Measurements from ENCODE around the gene PLA2G2C.

DNA sequence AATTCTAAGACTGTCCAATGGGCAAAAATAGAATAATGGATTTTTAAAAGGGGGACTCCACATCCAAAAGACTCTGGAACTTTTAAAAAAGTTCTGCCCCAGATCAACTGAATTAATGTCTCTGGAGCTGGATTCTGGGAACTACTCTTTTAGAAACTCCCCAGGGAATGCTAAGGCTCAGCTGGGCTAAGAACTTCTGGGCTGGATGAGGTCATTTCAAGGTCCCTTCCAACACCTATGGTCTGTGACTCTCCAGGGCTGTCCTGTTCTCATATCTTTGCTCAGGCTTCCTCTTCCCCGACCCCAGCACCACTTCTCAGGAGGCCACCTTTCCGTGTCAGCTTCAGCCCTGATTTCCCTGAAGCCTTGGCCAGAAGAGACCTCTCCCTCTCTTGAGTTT is 13.5 kb upstream of the PLA2G2C start:
- TF ChIP-seq, protein P1, sequence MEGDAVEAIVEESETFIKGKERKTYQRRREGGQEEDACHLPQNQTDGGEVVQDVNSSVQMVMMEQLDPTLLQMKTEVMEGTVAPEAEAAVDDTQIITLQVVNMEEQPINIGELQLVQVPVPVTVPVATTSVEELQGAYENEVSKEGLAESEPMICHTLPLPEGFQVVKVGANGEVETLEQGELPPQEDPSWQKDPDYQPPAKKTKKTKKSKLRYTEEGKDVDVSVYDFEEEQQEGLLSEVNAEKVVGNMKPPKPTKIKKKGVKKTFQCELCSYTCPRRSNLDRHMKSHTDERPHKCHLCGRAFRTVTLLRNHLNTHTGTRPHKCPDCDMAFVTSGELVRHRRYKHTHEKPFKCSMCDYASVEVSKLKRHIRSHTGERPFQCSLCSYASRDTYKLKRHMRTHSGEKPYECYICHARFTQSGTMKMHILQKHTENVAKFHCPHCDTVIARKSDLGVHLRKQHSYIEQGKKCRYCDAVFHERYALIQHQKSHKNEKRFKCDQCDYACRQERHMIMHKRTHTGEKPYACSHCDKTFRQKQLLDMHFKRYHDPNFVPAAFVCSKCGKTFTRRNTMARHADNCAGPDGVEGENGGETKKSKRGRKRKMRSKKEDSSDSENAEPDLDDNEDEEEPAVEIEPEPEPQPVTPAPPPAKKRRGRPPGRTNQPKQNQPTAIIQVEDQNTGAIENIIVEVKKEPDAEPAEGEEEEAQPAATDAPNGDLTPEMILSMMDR (IDR thresholded peaks at IDR 0.05; ENCODE audit: low read length): no peak
- TF ChIP-seq EZH2 (IDR thresholded peaks at IDR 0.05; ENCODE audit: borderline replicate concordance, low read length): no peak
